MCF 10A (cell line): ENCODE results near the gene KCNT1. TPM values are rescaled to one million over a fixed set of nuclear protein-coding genes. Genes with fewer than 3 reads are reported as not detected.

Experiments
- BruUV-seq: library from RNA; stranded (reverse); fragments of 400-500 nt; replicated peaks from 2 replicates; lab custom pipeline; 2021; lab: Mats Ljungman, UMichigan
- CTCF ChIA-PET: fragments of 300-600 bp; sonication (Branson Sonifier 250); formaldehyde crosslinking; extraction: SDS; loops from one replicate; lab custom pipeline; 2021; ENCODE audit warnings: antibody characterized with exemption, inconsistent platforms; lab: Yijun Ruan, JAX
- POLR2A ChIA-PET: fragments of 300-600, 350-650 bp; sonication (Branson Sonifier 250); formaldehyde crosslinking; extraction: SDS; loops from one replicate; lab custom pipeline; 2020; ENCODE audit warnings: antibody characterized with exemption, inconsistent platforms; lab: Yijun Ruan, JAX
- DNase-seq: peaks from one replicate; pipeline ENCODE4 v3.0.0-alpha.2; 2018; ENCODE audit not compliant: unreplicated experiment
- H3K27ac Mint-ChIP-seq: one replicate; pipeline ENCODE4 v1.8.0; 2022; ENCODE audit warnings: mild to moderate bottlenecking, low read depth, mixed read lengths; ENCODE audit not compliant: unreplicated experiment
- H3K27me3 Mint-ChIP-seq: one replicate; pipeline ENCODE4 v1.8.0; 2022; ENCODE audit warnings: mixed read lengths; ENCODE audit not compliant: insufficient read depth, unreplicated experiment
- H3K36me3 Mint-ChIP-seq: one replicate; pipeline ENCODE4 v1.8.0; 2022; ENCODE audit warnings: mild to moderate bottlenecking, moderate library complexity, mixed read lengths; ENCODE audit not compliant: insufficient read depth, unreplicated experiment
- H3K4me1 Mint-ChIP-seq: one replicate; pipeline ENCODE4 v1.8.0; 2022; ENCODE audit warnings: mixed read lengths; ENCODE audit not compliant: insufficient read depth, unreplicated experiment
- H3K4me3 Mint-ChIP-seq: one replicate; pipeline ENCODE4 v1.8.0; 2022; ENCODE audit warnings: mild to moderate bottlenecking, moderate library complexity, mixed read lengths; ENCODE audit not compliant: unreplicated experiment
- H3K9me3 Mint-ChIP-seq: one replicate; pipeline ENCODE4 v1.8.0; 2022; ENCODE audit warnings: mixed read lengths; ENCODE audit not compliant: unreplicated experiment
- intact Hi-C: fragments of 100-400 bp; cut with micrococcal nuclease; formaldehyde crosslinking; loops from 2 replicates; pipeline ENCODE4 v1.14.1; 2022
- total RNA-seq: library from RNA; stranded (reverse); gene quantifications from 2 replicates; pipeline ENCODE4 v1.2.3, GENCODE V29; 2022
- TF ChIP-seq, protein P1 (sequence below): fragments of 200-600 bp; IDR thresholded peaks from one replicate; pipeline ENCODE4 v1.8.0; 2022; ENCODE audit warnings: antibody characterized with exemption, mild to moderate bottlenecking; ENCODE audit not compliant: unreplicated experiment

Gene KCNT1
- total RNA-seq, 1 experiment from 2014 or later = not detected

DNA sequence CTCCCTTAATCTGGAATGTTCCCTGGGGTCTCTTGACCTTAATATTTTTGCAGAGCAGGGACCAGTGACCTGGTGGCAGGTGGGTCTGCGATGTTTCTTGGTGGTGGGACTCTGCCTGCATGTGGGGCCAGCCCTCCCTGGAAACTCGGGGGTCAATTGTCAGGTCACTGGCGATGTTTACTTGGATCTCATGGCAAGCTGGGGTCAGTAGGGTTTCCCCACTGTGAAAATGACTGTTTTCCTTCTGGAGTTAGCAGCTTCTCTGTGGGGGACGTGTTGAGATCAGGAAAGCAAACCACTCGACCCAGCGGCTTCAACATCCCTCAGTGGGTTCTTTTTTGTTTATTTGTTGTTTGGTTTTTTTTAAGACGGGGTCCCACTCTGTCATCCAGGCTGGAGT lies 73.9 kb downstream of the KCNT1 start:
- DNase-seq = no peak
- TF ChIP-seq, protein P1, sequence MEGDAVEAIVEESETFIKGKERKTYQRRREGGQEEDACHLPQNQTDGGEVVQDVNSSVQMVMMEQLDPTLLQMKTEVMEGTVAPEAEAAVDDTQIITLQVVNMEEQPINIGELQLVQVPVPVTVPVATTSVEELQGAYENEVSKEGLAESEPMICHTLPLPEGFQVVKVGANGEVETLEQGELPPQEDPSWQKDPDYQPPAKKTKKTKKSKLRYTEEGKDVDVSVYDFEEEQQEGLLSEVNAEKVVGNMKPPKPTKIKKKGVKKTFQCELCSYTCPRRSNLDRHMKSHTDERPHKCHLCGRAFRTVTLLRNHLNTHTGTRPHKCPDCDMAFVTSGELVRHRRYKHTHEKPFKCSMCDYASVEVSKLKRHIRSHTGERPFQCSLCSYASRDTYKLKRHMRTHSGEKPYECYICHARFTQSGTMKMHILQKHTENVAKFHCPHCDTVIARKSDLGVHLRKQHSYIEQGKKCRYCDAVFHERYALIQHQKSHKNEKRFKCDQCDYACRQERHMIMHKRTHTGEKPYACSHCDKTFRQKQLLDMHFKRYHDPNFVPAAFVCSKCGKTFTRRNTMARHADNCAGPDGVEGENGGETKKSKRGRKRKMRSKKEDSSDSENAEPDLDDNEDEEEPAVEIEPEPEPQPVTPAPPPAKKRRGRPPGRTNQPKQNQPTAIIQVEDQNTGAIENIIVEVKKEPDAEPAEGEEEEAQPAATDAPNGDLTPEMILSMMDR = no peak
- H3K36me3 Mint-ChIP-seq = no peaks in the 10 kb centered on the region
- CTCF ChIA-PET = interaction anchor here (0.7 kb wide), 1 partner anchor 173 kb away, joined by 3 read pairs; no protein-coding TSS in a partner anchor
- POLR2A ChIA-PET = no interaction called here
- H3K4me3 Mint-ChIP-seq = no peak overlapping the region
- no peaks in the 10 kb centered on the region for H3K27me3 Mint-ChIP-seq
- no TSS peak for BruUV-seq
- intact Hi-C loops = no loop called here
- no peak overlapping the region for H3K27ac Mint-ChIP-seq
- H3K4me1 Mint-ChIP-seq = no peaks in the 10 kb centered on the region
- no peaks in the 10 kb centered on the region for H3K9me3 Mint-ChIP-seq

DNA sequence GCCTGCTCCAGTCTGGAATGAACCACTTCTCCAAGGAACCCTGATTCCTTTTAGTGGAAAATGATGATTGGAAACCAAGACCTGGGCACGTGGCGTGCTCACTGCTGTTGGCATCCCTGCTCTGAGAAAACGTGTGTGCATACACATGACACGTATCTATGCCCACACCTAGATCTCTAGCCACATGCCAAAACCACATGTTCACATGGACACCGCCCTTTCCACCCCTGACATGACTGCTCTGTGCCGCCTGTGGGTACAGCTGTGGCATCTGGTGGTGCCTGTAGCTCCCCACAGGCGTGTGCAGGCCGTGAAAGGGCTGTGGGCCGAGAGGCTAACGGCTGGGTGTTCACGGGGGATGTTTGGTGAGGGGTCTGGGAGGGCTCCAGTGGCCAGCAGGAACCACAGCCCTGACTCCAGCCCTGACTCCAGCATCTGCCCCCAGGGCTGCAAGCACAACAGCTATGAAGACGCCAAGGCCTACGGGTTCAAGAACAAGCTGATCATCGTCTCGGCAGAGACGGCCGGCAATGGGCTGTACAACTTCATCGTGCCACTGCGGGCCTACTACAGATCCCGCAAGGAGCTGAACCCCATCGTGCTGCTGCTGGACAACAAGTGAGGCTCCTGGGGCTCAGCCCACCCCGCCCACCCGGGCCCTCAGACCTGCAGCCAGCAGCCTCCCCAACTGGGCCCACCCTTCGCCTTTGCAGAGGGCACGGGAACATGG lies 75.1 kb downstream of the KCNT1 start:
- BruUV-seq = no TSS peak
- Mint-ChIP-seq H3K27me3 (peaks cover 7% of the 10 kb centered on the region), H3K4me3 (no peak overlapping the region), H3K27ac (no peak overlapping the region), H3K4me1 (no peaks in the 10 kb centered on the region), H3K9me3 (no peaks in the 10 kb centered on the region), H3K36me3 (no peaks in the 10 kb centered on the region)
- intact Hi-C loops = no loop called here
- TF ChIP-seq, protein P1 = no peak
- no peak for DNase-seq
- ChIA-PET CTCF (interaction anchor here (0.6 kb wide), 1 partner anchor 225 kb away, joined by 3 read pairs; no protein-coding TSS in a partner anchor), POLR2A (interaction anchor here (0.6 kb wide), 1 partner anchor 96 kb away, joined by 3 read pairs; no protein-coding TSS in a partner anchor)

DNA sequence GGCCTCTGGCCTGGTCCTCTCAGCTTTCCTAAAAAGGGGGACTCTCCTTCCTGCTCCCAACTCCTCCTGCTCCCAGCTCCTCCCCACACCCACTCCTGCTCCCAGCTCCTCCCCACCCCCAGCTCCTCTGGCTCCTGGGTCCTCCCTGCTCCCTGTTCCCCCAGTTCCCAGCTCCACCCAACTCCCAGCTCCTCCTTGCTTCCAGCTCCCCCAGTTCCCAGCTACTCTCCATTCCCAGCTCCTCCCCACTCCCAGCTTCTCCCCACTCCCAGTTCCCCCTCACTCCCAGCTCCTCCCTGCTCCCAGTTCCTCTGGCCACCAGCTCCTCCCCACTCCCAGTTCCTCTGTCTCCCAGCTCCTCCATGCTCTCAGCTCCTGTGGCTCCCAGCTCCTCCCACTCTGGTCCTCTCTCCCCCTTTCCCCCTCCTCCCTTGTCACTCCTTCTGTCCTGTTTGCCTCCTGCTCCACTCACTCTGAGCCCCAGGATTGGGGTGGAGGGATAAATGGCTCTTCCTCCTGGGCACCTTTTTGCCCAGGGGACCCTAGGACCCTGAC lies 75.7 kb downstream of the KCNT1 start:
- no peaks in the 10 kb centered on the region for H3K4me1 Mint-ChIP-seq
- CTCF ChIA-PET = interaction anchor here (0.6 kb wide), 1 partner anchor 225 kb away, joined by 3 read pairs; no protein-coding TSS in a partner anchor
- no peak overlapping the region for H3K4me3 Mint-ChIP-seq
- POLR2A ChIA-PET = no interaction called here
- no peaks in the 10 kb centered on the region for H3K36me3 Mint-ChIP-seq
- BruUV-seq = no TSS peak
- peaks cover 13% of the 10 kb centered on the region for H3K27me3 Mint-ChIP-seq
- H3K27ac Mint-ChIP-seq = no peak overlapping the region
- DNase-seq = no peak
- no peaks in the 10 kb centered on the region for H3K9me3 Mint-ChIP-seq
- TF ChIP-seq, protein P1 = no peak
- intact Hi-C loops = no loop called here

DNA sequence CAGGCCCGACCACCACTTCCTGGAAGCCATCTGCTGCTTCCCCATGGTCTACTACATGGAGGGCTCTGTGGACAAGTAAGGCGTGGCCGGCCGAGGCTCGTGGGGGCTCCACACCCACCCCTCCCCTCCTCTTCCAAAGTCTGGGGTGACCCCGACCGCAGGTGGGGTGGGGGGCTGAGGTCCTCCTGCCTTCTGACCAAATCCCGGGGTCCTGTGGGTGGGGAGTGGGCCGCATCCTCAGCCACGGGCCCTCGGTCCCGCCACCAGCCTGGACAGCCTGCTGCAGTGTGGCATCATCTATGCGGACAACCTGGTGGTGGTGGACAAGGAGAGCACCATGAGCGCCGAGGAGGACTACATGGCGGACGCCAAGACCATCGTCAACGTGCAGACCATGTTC lies 76.4 kb downstream of the KCNT1 start:
- BruUV-seq = no TSS peak
- ChIA-PET POLR2A (interaction anchor here (0.5 kb wide), 1 partner anchor 555 kb away, joined by 3 read pairs; no protein-coding TSS in a partner anchor), CTCF (no interaction called here)
- TF ChIP-seq, protein P1 = no peak
- peaks cover 17% of the 10 kb centered on the region for H3K27me3 Mint-ChIP-seq
- no peak overlapping the region for H3K27ac Mint-ChIP-seq
- no peak for DNase-seq
- intact Hi-C loops = no loop called here
- no peaks in the 10 kb centered on the region for H3K9me3 Mint-ChIP-seq
- no peak overlapping the region for H3K4me3 Mint-ChIP-seq
- no peaks in the 10 kb centered on the region for H3K4me1 Mint-ChIP-seq
- no peaks in the 10 kb centered on the region for H3K36me3 Mint-ChIP-seq
